ENCODE results near the gene TMEM91. TPM values are rescaled to one million over a fixed set of nuclear protein-coding genes. Genes with fewer than 3 reads are reported as not detected.

TMEM91 gene
- total RNA-seq, 1 donor from 2014 or later = 3.5 TPM

- TF ChIP-seq CTCF (conservative IDR thresholded peaks at IDR 0.05; ENCODE audit: low read depth, low read length) = no peak
- H3K4me3 ChIP-seq (ENCODE audit: low read depth, low read length) = peak within 1 kb of the TSS; percentile 99
- peak; percentile 98 for DNase-seq (ENCODE audit: low read depth)
These were observed 21.0 kb downstream of the TMEM91 start, which contains the start of the genes BCKDHA and EXOSC5 for GRCh38 chr19:41397086-41398049. BCKDHA (plus strand) TSS chr19:41397818; CDS start chr19:41397828, 10 bp downstream. EXOSC5 (minus strand) TSS chr19:41397359; CDS start chr19:41397328, 31 bp downstream.

- H3K4me3 ChIP-seq (ENCODE audit: low read depth, low read length) = peak overlapping the region; percentile 99
- TF ChIP-seq CTCF (conservative IDR thresholded peaks at IDR 0.05; ENCODE audit: low read depth, low read length) = no peak
- no peak for DNase-seq (ENCODE audit: low read depth)
These were observed 21.7 kb downstream of the TMEM91 start for GRCh38 chr19:41398050-41398418.

- TF ChIP-seq CTCF (conservative IDR thresholded peaks at IDR 0.05; ENCODE audit: low read depth, low read length) = no peak
These were observed 22.3 kb downstream of the TMEM91 start for GRCh38 chr19:41398598-41398997.

GRCh38 chr19:41399091-41399490 lies 22.8 kb downstream of the TMEM91 start:
- no peak for DNase-seq (ENCODE audit: low read depth)
- peak overlapping the region; percentile 99 for H3K4me3 ChIP-seq (ENCODE audit: low read depth, low read length)
- TF ChIP-seq CTCF (conservative IDR thresholded peaks at IDR 0.05; ENCODE audit: low read depth, low read length) = no peak

More at GRCh38 chr19:41398598-41398997, 22.3 kb downstream of the TMEM91 start:
- H3K4me3 ChIP-seq (ENCODE audit: low read depth, low read length) = peak overlapping the region; percentile 99
- DNase-seq (ENCODE audit: low read depth) = no peak

- H3K4me3 ChIP-seq (ENCODE audit: low read depth, low read length) = no peak overlapping the region
- no peak for DNase-seq (ENCODE audit: low read depth)
- no peak for TF ChIP-seq CTCF (conservative IDR thresholded peaks at IDR 0.05; ENCODE audit: low read depth, low read length)
These were observed 23.2 kb downstream of the TMEM91 start for GRCh38 chr19:41399525-41399924.

- no peak for TF ChIP-seq CTCF (conservative IDR thresholded peaks at IDR 0.05; ENCODE audit: low read depth, low read length)
- H3K4me3 ChIP-seq (ENCODE audit: low read depth, low read length) = no peak overlapping the region
- DNase-seq (ENCODE audit: low read depth) = no peak
These were observed 25.1 kb downstream of the TMEM91 start for GRCh38 chr19:41401483-41401882.
